Measurements from ENCODE around the gene SNX27.
"Not testable (repeated sequence)": the region's sequence is repeated elsewhere in the genome, so short reads cannot be mapped to it uniquely, and the experiment has no call there.

SNX27 gene

GRCh38 chr1:151641229-151641628 is 29.4 kb downstream of the SNX27 start:
- no peak for DNase-seq

- not testable (repeated sequence) for DNase-seq
These were observed 31.2 kb downstream of the SNX27 start for GRCh38 chr1:151643085-151643484.

GRCh38 chr1:151644001-151644400 is 32.2 kb downstream of the SNX27 start:
- no peak for DNase-seq

- no peak for DNase-seq
These were observed 41.5 kb downstream of the SNX27 start for GRCh38 chr1:151653397-151653796.

- no peak for DNase-seq
These were observed 43.5 kb downstream of the SNX27 start for GRCh38 chr1:151655371-151655770.

- no peak for DNase-seq
These were observed 49.9 kb downstream of the SNX27 start for GRCh38 chr1:151661751-151662150.

- no peak for DNase-seq
These were observed 56.2 kb downstream of the SNX27 start for GRCh38 chr1:151668090-151668489.

GRCh38 chr1:151670036-151670675 is 58.3 kb downstream of the SNX27 start:
- DNase-seq, result not testable (repeated sequence)

GRCh38 chr1:151673407-151673806 is 61.6 kb downstream of the SNX27 start:
- DNase-seq, result no peak

GRCh38 chr1:151680391-151680790 is 68.5 kb downstream of the SNX27 start:
- DNase-seq, result no peak

- DNase-seq, result no peak
These were observed 69.0 kb downstream of the SNX27 start for GRCh38 chr1:151680826-151681225.

- no peak for DNase-seq
These were observed 70.1 kb downstream of the SNX27 start for GRCh38 chr1:151681923-151682322.

- DNase-seq, result not testable (repeated sequence)
These were observed 71.1 kb downstream of the SNX27 start for GRCh38 chr1:151682901-151683300.

GRCh38 chr1:151684128-151684527 is 72.3 kb downstream of the SNX27 start:
- no peak for DNase-seq

- no peak for DNase-seq
These were observed 74.7 kb downstream of the SNX27 start for GRCh38 chr1:151686561-151686960.

- DNase-seq, result no peak
These were observed 77.6 kb downstream of the SNX27 start for GRCh38 chr1:151689494-151689893.

- no peak for DNase-seq
These were observed 80.4 kb downstream of the SNX27 start for GRCh38 chr1:151692226-151692625.

- no peak for DNase-seq
These were observed 81.3 kb downstream of the SNX27 start for GRCh38 chr1:151693057-151693651.

- no peak for DNase-seq
These were observed 89.7 kb downstream of the SNX27 start for GRCh38 chr1:151701515-151701914.

GRCh38 chr1:151702936-151703335 is 91.1 kb downstream of the SNX27 start:
- DNase-seq, result no peak

- no peak for DNase-seq
These were observed 92.0 kb downstream of the SNX27 start for GRCh38 chr1:151703813-151704212.

- DNase-seq, result no peak
These were observed 92.4 kb downstream of the SNX27 start for GRCh38 chr1:151704246-151704645.

- no peak for DNase-seq
These were observed 93.3 kb downstream of the SNX27 start for GRCh38 chr1:151705146-151705545.

GRCh38 chr1:151705753-151706463 is 94.1 kb downstream of the SNX27 start:
- DNase-seq, result no peak

Measured in CD4-positive, alpha-beta T cell treated with Interleukin-12 subunit alpha and Interleukin-12 subunit beta, for 1 hour (primary cell).